Activated CD4-positive, alpha-beta T cell treated with anti-CD3 and anti-CD28 coated beads for 4 hours (primary cell): ENCODE data around the gene DAB2IP.

Experiments used
- DNase-seq, 2 donors: peaks; one replicate each; pipeline ENCODE4 v3.0.0-alpha.2; 2020

Gene DAB2IP

GRCh38 chr9:121766081-121766683 is 114.7 kb downstream of the DAB2IP start:
- DNase-seq = no peak

DNA sequence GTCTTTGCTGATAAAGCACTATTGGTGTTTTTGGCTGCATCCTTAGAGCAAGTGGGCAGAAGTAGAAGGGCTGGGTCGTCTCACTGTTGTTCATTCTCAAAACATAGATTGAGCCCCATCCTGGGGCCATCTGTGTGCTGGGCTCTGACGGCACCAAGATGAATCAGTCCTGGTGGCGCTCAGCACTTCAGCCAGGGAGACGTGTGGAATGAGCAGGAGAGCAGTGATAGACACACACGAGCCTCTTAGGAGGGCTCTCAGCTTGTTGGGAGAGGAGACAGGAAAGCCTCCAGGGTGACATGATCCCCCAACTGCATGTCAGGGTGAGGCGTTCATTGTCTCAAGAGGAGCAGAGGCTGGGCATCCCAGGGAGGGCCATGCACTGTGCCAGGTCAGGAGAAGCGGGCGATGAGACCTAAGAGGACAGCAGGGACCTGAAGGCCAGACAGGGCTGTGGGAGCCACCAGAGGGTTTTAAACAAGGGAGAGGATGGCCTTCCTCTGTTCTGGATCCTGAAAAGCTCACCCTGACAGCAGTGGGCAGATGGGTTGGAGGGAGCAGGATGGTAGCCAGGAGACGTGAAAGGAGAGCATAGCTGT is 115.8 kb downstream of the DAB2IP start:
- no peak for DNase-seq

GRCh38 chr9:121768416-121769015 is 117.1 kb downstream of the DAB2IP start:
- DNase-seq = no peak

DNA sequence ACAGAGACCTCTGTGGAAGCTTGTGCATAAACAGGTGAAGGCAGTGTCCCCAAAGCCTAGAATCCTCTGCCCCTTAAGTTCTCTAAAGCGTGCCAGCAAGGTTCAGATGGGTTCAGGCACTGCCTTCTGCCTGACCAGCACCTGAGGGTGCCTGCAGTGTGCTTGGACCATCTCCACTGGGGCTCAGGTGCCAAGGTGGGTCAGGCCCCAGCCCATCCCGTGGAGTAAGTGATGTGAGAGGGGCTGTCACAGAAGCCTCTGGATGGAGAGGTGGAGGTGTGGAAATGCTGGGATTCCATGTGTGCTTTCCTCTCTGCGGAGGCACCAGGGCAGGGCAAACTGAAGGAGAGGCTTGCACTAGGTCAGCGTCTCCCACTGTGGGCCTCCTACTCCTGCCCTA is 118.5 kb downstream of the DAB2IP start:
- DNase-seq = no peak

GRCh38 chr9:121770415-121771273 is 119.2 kb downstream of the DAB2IP start:
- DNase-seq = no peak

DNA sequence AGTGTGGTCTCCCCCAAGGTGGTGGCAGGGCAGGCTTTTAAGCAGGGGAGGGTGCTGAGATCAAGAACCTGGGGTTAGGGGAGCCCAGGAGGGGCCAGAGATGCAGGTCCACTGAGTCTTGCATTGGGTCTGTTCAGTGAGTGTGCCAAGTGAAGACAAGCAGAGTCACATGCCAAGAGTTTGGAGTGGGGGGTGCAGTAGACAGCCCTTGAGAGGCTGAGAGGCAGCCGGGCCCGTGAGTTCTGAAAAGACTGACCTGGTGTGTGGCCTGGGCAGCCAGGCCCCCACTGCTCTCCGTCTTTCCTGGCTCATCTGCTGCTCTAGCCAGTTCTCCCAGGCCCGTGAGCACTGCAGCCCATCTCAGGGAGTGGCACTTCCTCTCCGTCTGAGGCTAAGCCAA is 120.0 kb downstream of the DAB2IP start:
- no peak for DNase-seq

DNA sequence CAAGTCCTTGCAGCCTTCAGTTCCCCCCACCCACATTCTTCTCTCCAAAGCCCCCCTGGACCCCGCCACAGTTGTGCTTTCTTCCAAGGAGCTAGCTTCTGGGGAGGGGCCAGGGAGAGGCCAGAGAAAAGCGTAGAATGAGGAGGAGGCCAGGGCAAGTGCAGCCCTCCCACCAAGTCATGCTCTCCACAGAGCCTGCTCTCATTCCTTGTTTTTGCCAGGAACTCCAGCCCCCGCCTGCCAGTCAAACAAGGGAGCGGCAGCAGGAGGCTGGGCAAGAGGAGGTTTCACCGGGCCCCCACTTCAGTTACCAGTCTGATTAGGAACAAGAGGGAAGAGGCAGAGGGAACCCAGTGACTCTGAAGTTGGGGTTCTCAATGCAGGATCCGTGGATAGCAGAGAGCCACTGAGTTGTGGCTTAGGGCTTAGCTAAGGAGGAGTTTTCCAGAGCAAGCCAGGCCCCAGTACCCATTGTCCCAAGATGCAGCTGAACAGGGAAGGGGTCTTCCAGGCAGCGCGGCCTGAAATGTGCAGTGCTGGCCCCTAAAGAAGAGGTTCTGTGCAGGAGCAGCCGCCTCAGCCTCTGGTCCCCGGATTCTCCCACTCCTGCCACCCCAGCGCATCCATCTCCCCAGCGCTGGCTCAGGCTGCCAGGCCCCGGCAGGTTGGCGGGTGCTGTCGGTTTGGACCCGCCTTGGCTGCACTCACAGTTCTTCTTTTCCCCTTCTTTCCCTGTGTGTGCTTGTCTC is 120.6 kb downstream of the DAB2IP start:
- DNase-seq = no peak

DNA sequence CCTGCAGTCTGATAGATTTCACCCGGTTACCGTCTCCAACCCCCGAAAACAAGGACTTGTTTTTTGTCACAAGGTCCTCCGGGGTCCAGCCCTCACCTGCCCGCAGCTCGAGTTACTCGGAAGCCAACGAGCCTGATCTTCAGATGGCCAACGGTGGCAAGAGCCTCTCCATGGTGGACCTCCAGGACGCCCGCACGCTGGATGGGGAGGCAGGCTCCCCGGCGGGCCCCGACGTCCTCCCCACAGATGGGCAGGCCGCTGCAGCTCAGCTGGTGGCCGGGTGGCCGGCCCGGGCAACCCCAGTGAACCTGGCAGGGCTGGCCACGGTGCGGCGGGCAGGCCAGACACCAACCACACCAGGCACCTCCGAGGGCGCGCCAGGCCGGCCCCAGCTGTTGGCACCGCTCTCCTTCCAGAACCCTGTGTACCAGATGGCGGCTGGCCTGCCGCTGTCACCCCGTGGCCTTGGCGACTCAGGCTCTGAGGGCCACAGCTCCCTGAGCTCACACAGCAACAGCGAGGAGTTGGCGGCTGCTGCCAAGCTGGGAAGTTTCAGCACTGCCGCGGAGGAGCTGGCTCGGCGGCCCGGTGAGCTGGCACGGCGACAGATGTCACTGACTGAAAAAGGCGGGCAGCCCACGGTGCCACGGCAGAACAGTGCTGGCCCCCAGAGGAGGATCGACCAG is 121.3 kb downstream of the DAB2IP start:
- no peak for DNase-seq

GRCh38 chr9:121773286-121773953 is 122.0 kb downstream of the DAB2IP start:
- DNase-seq = no peak

DNA sequence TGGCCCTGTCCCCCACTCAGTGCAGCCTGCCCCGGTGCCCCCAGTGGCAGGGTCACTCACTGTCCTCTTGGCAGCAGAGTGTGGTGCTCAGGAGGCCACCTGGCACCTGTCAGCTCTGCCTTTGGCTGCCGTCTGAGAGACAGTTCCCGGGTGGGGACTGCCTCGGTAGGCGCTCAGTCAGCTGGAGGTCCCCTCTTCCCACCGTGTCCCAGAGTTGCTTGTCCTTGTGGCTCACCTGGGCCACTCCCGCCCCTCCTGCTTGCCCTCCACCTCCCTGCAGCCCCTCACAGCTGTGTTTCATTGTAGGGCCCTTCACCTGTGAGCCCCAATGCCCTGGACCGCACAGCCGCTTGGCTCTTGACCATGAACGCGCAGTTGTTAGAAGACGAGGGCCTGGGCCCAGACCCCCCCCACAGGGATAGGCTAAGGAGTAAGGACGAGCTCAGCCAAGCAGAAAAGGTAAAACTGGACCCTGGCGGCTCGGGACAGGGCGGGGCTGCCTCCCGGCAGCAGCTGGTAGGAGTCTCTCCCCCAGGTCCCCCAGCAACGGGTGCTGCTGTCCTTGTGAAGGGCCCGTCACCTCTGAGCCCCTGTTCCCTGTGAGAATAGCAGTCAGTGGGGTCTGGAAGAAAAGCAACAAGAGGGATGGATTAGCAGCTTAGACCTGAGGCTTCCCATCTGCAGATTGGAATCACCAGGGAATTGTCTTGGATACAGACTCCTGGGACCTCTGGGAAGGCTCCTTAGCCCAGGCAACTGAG is 122.7 kb downstream of the DAB2IP start:
- DNase-seq = no peak

DNA sequence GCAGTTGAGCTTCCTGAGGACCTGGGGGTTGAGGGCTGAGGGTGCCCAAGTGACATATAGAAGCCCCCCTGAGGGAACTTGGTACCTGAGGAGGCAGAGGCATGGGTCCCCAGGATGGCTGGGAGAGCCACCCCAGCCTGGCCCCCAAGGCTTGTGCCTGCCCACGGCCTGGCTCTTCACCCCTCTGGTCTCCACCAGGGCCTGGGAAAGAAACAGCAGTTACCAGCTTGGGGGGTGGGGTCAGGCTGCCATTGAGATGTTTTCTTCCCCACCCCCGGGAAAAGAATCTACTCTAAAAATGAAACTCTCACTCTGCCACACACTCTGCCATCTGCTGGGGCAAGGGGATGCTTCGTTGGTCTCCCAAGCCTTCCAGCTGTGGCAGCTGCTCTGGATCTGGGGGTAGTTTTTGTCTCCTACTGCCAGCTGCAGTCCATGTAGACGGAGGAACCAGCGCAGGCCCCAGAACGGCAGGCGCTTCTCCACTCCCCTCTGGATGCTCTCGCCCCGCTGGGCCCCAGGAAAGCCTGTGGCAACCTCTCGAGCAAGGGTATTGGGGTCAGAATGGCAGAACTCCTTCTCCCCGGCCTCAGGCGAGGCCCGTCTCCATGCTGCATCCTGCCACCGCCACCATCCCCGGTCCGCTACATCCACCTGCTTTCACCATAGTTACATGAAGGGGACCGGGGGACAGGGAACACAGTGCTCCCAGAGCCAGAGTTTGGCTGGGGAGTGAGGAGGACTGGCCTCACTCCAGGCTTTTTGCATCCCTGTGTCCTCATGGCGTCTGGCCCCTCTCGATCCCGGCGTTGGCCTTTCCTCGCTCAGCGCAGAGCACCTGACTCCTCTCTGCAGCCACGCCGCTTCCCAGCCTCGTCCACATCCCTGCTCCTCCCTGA is 123.5 kb downstream of the DAB2IP start:
- DNase-seq = no peak

DNA sequence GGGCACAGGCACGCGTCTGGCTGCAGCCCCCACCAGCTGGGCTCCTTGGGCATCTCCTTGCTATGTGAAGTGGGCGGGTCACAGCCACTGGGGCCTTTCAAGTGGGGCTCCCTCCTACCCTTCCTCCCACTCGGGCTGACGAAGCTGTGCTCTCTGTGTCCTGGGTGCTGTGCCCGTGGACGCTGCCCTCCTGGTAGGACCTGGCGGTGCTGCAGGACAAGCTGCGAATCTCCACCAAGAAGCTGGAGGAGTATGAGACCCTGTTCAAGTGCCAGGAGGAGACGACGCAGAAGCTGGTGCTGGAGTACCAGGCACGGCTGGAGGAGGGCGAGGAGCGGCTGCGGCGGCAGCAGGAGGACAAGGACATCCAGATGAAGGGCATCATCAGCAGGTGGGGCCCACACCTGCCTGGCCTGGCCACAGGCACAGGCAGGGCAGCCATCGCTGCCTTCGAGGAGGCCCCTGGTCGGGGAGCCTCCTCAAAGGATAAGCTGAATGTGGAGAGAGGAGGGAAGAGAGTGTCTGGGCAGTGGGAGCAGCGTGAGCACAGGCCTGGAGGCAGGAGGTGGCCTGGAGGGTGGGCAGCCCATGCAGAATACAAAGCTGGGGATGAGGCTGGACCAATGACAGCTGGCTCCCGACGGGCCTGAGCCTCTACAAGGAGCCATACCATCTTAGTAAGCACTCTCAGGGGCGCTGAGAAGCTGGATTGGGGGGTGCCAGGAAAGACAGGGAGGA is 124.7 kb downstream of the DAB2IP start:
- DNase-seq = no peak

DNA sequence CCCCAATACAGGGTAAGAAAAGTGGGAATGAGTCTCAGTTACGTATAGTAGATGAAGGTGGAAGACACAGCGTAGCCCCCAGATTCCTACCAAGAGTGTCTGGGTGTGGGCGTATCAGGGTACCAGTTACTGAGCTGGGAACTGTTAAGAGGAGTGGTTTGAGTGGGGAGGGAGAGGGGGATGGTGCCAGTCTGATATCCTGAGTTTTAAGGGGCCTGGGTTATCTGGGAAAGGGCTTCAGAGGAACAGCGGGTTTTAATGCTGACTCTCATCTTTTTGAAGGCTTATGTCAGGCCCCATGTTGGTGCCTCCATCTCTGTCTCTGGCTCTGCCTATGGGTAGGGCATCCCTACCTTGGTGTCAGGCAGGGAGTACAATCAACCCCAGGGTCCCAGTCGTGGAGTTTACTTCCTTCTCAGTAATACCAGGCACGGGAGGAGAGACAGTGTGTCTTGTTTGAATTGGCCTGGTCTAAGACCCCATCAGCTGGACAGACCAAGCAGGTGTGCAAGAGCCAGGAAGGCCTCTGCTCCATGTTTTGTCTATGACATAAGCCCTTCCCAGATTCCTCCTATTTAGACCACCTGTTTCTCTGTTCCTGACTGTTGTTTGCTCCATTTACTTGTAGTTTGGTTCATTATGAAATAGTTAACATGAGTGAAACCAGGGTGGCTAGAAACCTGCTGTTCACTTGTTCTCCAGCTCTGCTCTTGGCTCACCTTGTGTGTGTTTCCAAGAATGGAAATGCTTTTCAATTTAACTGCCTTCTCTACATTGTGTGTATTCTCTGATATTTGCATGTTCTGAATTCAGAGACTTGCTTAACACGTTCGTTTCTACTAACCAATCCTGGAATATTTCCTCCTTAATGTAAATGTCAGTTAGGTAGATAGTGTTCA is 125.6 kb downstream of the DAB2IP start:
- DNase-seq = no peak

DNA sequence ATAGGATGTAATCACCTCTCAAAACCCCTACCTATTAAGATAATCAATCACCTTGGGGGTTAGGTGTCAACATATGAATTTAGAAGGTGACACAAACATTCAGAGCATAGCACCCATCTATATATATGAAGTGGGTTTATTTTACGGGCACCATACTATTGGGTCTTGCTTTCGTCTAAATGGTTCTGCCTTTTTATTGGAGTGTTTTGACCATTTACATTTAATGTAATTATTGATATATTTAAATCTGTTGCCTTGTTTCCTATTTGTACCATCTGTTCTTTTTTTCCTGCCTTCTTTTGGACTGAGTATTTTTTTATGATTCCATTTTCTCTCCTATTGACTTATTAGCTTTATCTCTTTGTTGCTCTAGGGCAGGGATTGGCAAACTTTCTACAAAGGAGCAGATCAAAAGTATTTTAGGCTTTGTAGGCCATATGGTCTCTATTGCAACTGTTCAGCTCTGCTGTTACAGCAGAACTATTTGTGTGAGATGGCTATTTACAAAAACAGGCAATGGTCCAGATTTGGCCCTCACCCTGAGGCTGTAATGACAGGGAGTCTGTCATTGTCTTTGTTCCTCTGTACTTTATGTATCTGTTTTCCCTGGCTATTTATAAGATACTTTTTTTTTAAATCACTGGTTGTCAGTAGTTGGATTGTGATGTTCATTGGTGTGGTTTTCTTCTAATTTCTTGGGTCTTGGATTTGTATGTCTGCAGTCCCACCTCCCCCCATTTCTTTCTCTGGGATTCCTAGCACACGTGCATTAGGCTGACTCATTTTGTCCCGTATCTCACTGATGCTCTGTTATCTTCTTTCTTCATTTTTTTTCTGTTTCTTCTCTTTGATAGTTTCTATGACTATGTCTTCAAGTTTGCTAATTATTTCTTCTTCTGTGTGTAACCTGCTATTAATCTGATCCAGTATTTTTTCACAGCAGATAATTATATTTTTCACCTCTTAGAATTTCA is 127.1 kb downstream of the DAB2IP start:
- DNase-seq = no peak

- DNase-seq = no peak
These were observed 128.1 kb downstream of the DAB2IP start for GRCh38 chr9:121779381-121780117.
